GM12878 (cell line): ENCODE results near the gene CNTRL.

ENCODE experiments used
- CHD2 ChIP-seq: IDR thresholded peaks from 2 replicates; pipeline ENCODE4 v1.6.1; 2011; ENCODE audit warnings: low read depth, low read length, improper control_type of control experiment, borderline replicate concordance
- CTCF ChIP-seq, 3 experiments: IDR thresholded peaks in 2 of 3; conservative IDR thresholded peaks in 1 of 3; 2 replicates each; pipeline ENCODE4 v1.5.1; 2011; ENCODE audit warnings: low read depth in 3 of 3, low read length in 3 of 3, mild to moderate bottlenecking in 3 of 3, control low read depth in 2 of 3, moderate library complexity in 2 of 3, inconsistent platforms in 1 of 3, mixed read lengths in 1 of 3; ENCODE audit not compliant: control insufficient read depth in 2 of 3, insufficient read depth in 1 of 3; ENCODE audit errors: extremely low read depth in 1 of 3
- POLR2AphosphoS5 ChIP-seq: IDR thresholded peaks from 2 replicates; pipeline ENCODE4 v1.6.1; 2011; ENCODE audit warnings: mild to moderate bottlenecking, low read length, inconsistent platforms
- SMARCA5 ChIP-seq: fragments of 450-650 bp; IDR thresholded peaks from 2 replicates; pipeline ENCODE4 v1.6.1; 2017; ENCODE audit warnings: mild to moderate bottlenecking
- YY1 ChIP-seq: IDR thresholded peaks from 2 replicates; pipeline ENCODE4 v1.6.1; 2011; ENCODE audit warnings: low read depth, mild to moderate bottlenecking, low read length
- ZBTB33 ChIP-seq: fragments of 450-650 bp; IDR thresholded peaks from 2 replicates; pipeline ENCODE4 v1.6.1; 2017; ENCODE audit warnings: mild to moderate bottlenecking
- ZNF24 ChIP-seq: fragments of 450-650 bp; IDR thresholded peaks from 2 replicates; pipeline ENCODE4 v1.6.1; 2017; ENCODE audit warnings: antibody characterized with exemption, mild to moderate bottlenecking

- TF ChIP-seq ZBTB33 (no peak), ZNF24 (no peak), CTCF (IDR thresholded peaks at IDR 0.05 in 2 of 3, conservative IDR thresholded peaks at IDR 0.05 in 1 of 3; ENCODE audit: control insufficient read depth in 2 of 3, extremely low read depth in 1 of 3, insufficient read depth in 1 of 3, low read depth in 3 of 3, low read length in 3 of 3) (no peak), POLR2AphosphoS5 (no peak), SMARCA5 (no peak), CHD2 (no peak), YY1 (no peak)
Observed at GRCh38 chr9:121073038-121073437, 1.7 kb upstream of the CNTRL start.
